Stimulated activated effector memory CD8-positive, alpha-beta T cell treated with anti-CD3 and anti-CD28 coated beads, Interleukin-12 subunit alpha, Interleukin-12 subunit beta, amount 100 ng/mL, for 72 hours (primary cell): ENCODE measurements around the gene SNAPIN.

Experiments
- ATAC-seq: fragments of 150-1000 bp; cut with Tn5 transposase; 2 replicates; pipeline ENCODE4 v1.10.0; 2021
- DNase-seq, 2 donors: peaks; one replicate each; pipeline ENCODE4 v3.0.0; 2021 to 2022; ENCODE audit warnings: low spot score in 2 of 2
- H3K27ac Mint-ChIP-seq: one replicate; pipeline ENCODE4 v1.8.0; 2022; ENCODE audit warnings: mild to moderate bottlenecking, mixed read lengths
- H3K36me3 Mint-ChIP-seq: one replicate; pipeline ENCODE4 v1.8.0; 2022; ENCODE audit warnings: mild to moderate bottlenecking, mixed read lengths
- H3K4me1 Mint-ChIP-seq: one replicate; pipeline ENCODE4 v1.8.0; 2022; ENCODE audit warnings: mixed read lengths
- H3K4me3 Mint-ChIP-seq: one replicate; pipeline ENCODE4 v1.8.0; 2022; ENCODE audit warnings: mild to moderate bottlenecking, mixed read lengths
- H3K9me3 Mint-ChIP-seq: one replicate; pipeline ENCODE4 v1.8.0; 2022; ENCODE audit warnings: mixed read lengths

Gene SNAPIN, protein sequence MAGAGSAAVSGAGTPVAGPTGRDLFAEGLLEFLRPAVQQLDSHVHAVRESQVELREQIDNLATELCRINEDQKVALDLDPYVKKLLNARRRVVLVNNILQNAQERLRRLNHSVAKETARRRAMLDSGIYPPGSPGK

DNA sequence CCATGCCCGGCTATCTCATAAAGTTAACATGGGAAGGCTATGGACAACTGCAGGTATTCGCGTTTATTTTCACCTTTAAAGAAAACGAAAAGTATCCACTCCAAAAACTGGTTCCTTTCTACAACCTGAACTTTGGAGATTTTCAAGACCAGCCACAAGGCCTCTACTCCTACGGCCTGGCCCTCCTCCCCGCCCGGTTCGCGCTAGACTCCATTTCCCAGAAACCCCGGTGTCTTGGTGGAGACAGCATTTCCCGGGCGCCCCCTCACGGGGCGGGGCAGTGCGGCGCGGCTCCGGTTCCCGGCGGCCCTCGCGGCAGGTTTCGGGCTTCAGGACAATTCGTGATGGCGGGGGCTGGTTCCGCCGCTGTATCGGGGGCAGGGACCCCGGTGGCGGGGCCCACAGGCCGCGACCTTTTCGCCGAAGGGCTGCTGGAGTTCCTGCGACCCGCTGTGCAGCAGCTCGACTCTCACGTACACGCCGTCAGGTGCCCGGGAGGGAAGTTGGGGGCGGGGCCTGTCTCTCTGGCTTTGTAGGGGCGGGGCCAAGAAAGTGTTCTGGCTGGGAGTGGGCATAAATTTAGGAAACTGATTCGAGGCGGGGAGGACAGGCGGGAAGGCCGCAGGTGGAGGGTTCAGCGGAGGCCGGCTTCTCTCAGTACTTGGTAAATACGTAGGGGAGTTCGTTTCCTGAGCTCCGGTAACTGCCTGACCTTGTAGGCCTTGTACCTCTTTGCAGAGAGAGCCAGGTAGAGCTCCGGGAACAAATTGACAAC is at the start of gene SNAPIN:
Gene SNAPIN (plus strand): TSS at position 304 of the 775 bp plus-strand sequence. CDS start 41 bp downstream, at position 345.
- Mint-ChIP-seq H3K36me3 (no peaks in the 10 kb centered on the region), H3K27ac (peak within 1 kb of the TSS; percentile 93), H3K9me3 (no peaks in the 10 kb centered on the region), H3K4me3 (peak within 1 kb of the TSS; percentile 89), H3K4me1 (peaks cover 23% of the 10 kb centered on the region)
- ATAC-seq (peak; percentile 98), DNase-seq (peak; percentile 84 to 96)

DNA sequence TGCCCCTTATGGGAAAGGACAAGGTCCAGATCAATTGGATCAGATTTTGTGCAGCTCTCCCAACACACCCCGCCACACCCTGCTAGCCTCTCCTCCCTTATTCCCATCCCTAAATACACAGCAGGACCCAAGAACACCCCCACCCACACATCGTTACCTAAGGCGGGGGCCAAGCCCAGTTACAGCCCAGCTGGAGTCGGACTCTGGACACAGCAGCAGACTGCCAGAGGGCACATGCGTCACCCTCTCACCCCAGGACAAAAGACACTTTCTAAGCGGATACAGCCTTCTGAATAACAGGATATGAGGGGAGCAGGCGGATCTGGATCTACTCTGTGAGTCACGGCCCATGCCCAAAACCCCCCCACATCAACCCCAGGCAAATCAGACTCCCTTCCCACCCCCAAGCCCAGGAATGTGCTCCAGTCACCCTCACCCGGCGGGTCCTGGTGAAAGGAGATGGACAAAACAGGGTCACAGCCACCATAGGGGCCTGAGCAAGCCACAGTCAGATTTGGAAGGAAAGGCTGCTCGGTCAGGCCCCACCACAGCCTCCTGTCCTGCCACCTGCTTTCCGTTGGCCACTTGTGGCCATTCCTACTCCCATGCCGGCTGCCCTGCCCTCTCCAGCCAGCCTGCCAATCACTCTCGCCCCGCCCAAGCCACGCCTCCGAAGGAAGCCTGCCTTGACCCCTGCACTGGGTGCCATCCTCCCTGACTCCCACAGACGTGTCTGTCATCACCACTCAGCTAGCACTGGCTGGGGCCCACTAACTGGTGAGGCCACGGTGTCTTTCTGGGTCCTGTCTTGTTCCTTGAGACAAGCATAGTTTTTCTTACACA is 49.5 kb upstream of the SNAPIN start:
- DNase-seq (no peak), ATAC-seq (peak; percentile 47)
- Mint-ChIP-seq H3K36me3 (no peaks in the 10 kb centered on the region), H3K9me3 (no peaks in the 10 kb centered on the region), H3K4me3 (no peak overlapping the region), H3K27ac (peak overlapping the region; percentile 48), H3K4me1 (peaks cover 5% of the 10 kb centered on the region)

DNA sequence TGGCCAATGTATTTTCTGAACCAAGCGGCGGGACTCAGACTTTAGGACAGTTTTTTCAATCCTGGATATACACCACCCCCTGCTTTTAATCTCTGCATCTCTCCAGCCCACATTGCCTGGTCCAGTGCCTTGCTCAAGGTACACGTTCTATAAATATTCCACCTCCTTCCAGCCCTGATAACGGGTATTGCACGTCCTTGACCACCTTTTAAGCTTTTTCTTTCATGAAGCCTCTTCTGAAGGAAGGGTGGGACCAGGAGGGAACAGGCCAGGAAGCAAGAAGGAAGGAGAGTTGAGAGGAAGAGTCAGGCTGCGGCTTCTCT is 49.0 kb upstream of the SNAPIN start:
- DNase-seq (no peak), ATAC-seq (no peak)
- Mint-ChIP-seq H3K36me3 (no peaks in the 10 kb centered on the region), H3K27ac (no peak overlapping the region), H3K9me3 (no peaks in the 10 kb centered on the region), H3K4me3 (no peak overlapping the region), H3K4me1 (peaks cover 5% of the 10 kb centered on the region)

DNA sequence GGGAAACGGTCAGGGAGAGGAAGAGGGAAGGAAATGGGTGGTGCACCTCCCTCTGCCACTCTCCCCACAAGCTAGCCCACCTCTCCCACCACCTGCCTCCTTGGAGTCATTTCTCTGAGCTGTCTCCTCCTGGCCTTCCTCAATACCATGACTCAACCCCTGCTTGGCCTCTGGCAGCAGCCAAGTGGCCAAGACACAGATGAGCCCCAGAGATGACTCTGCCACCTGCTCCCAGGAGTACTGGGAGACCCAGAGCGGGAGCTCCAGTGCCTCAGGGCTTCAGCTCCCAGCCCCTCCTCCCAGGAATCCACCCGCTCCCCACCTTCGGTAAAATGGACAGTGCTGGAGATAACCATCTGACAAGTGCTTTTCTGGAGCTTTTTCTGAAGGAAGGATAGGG is 48.2 kb upstream of the SNAPIN start:
- no peak overlapping the region for H3K27ac Mint-ChIP-seq
- ATAC-seq, result peak; percentile 43

DNA sequence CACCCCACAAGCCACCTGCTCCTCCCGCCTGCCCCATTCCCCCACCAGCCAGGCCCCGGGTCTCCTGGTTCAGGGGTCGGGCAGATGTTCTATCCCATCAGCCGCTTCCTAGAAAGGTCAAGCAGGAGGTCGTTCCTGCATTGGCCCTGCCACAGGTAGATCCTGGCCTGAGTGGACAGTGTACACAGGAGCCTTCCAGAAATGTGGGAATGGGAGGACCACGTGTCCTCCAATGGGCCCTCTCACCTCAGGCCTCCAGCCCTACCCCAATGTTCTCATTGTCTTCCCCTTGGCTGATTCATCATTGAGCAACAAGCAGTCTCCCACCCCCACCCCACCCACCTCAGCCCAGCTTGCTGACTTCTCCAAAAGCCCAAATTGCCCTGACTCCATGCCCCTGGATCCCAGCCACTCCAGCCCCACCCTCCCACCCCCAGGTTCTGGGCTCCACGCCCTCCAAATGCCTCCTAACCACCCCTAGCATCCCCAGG is 47.6 kb upstream of the SNAPIN start:
- ATAC-seq (no peak), DNase-seq (no peak)
- H3K4me3 Mint-ChIP-seq, result no peak overlapping the region
- H3K36me3 Mint-ChIP-seq, result no peaks in the 10 kb centered on the region
- peaks cover 5% of the 10 kb centered on the region for H3K4me1 Mint-ChIP-seq
- no peaks in the 10 kb centered on the region for H3K9me3 Mint-ChIP-seq
- H3K27ac Mint-ChIP-seq, result no peak overlapping the region

More for the DNA sequence above, 48.2 kb upstream of the SNAPIN start:
- H3K4me1 Mint-ChIP-seq, result peaks cover 5% of the 10 kb centered on the region
- no peaks in the 10 kb centered on the region for H3K36me3 Mint-ChIP-seq
- no peak for DNase-seq
- H3K4me3 Mint-ChIP-seq, result no peak overlapping the region
- no peaks in the 10 kb centered on the region for H3K9me3 Mint-ChIP-seq

DNA sequence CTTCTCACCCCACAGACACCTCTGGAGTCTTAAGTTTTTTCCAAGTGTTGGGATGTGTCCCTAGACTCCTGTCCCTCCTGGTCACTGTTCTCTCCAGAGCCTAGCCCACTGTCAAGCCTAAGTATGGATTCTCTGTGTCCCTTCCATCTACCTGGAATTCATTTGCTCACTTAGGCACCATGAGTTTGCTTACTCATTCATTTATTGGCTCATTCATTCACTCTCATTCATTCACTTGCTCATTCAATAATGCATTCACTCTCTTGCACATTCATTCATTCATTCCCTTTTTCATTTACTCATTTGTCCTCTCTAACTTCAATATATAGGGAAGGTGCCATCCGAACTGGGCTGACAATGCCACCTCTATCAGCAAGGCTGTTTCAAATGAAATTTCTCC is 47.1 kb upstream of the SNAPIN start:
- H3K36me3 Mint-ChIP-seq, result no peaks in the 10 kb centered on the region
- ATAC-seq (no peak), DNase-seq (no peak)
- H3K27ac Mint-ChIP-seq, result no peak overlapping the region
- H3K4me1 Mint-ChIP-seq, result peaks cover 5% of the 10 kb centered on the region
- no peaks in the 10 kb centered on the region for H3K9me3 Mint-ChIP-seq
- H3K4me3 Mint-ChIP-seq, result no peak overlapping the region

DNA sequence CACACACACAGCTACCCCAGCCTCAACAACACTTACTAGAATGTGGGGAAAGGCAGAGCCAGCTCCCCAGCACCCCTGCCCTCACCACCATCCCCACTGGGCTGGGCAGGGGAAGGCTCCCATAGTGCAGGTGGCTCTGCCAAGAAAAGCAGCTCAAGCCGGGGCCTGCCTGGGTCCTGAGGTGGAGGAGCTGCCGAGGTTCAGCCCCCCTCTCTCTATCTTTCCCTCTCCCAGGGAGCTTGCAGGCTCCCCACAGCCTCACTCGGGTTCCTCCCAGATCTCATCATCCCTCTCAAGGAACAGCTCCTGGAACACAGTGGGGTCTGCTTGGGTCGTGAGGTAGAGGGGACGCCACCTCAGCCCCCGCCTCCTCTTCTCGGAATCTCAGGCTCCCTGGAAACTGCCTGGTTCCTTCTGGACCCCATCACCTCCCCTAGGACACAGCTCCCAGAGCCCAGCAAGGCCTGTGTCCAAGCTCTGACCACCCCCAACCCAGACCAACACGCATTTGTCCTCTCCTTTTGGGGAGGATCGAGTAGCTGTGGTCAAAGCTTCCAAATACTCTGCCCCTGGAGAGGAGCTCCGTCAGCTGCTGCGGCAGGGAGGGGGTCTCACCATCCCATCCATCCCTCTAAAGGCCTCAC is 46.3 kb upstream of the SNAPIN start:
- Mint-ChIP-seq H3K4me3 (no peak overlapping the region), H3K9me3 (no peaks in the 10 kb centered on the region), H3K27ac (peak overlapping the region; percentile 68), H3K36me3 (no peaks in the 10 kb centered on the region), H3K4me1 (peaks cover 5% of the 10 kb centered on the region)
- no peak for DNase-seq
- ATAC-seq, result no peak

DNA sequence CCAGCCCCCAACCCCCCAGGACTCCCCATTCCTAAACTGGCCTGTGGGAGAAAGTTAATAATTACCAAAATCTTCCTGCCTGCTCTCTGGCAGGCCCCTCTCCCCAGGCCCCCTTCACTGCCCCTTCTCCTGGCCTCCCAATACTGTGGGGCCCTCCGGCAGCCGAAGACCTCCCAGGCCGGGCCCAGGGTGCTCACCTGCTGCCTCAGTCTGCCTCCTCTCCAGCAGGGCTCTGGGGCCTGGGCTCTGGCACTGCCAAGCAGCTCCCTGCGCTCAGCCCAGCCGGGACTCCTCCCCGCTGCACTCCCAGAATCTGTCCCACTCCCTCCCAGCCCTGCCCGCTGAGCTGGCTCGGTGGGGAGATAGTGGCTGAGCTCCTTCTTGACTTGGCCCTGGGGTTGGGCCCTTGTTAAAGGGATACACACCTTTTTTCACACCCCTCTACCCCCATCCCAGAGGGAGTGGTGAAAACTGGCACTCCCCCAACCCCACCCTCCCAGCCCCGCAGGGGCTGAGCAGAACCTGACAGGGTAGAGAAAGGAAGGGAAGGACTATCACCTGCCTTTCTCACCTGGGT is 45.7 kb upstream of the SNAPIN start, which contains the start of gene S100A16:
Gene S100A16 (minus strand): TSS at position 383 of the 577 bp plus-strand sequence. CDS start 4,986 bp downstream, outside the sequence.
- H3K27ac Mint-ChIP-seq, result peak within 1 kb of the TSS; percentile 68
- H3K9me3 Mint-ChIP-seq, result no peaks in the 10 kb centered on the region

DNA sequence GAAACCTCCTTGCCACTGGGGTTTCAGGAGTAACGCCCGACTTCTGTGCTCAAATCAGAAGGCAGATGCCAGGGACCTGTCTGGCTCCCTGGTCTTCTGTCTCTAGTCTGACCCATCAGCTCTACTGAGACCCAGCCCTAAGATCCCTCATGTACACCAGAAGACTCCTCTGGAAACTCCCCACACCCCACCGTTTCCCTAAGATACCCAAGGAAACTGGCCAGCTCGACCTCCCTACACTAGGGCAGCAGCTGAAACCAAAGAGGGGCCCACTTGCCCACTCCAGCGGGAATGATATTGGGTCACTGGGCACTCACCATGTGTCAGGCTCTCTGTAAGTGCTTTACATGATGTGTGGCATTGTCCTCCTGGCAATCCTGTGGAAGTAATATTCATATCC is 45.1 kb upstream of the SNAPIN start:
- H3K9me3 Mint-ChIP-seq, result no peaks in the 10 kb centered on the region
- ATAC-seq (no peak), DNase-seq (no peak)
- H3K36me3 Mint-ChIP-seq, result no peaks in the 10 kb centered on the region
- no peak overlapping the region for H3K4me3 Mint-ChIP-seq
- H3K4me1 Mint-ChIP-seq, result peaks cover 5% of the 10 kb centered on the region
- no peak overlapping the region for H3K27ac Mint-ChIP-seq

More for the DNA sequence above, 45.7 kb upstream of the SNAPIN start, which contains the start of gene S100A16:
- Mint-ChIP-seq H3K4me3 (no peak within 1 kb of the TSS), H3K36me3 (no peaks in the 10 kb centered on the region), H3K4me1 (peaks cover 5% of the 10 kb centered on the region)
- DNase-seq (no peak), ATAC-seq (no peak)

DNA sequence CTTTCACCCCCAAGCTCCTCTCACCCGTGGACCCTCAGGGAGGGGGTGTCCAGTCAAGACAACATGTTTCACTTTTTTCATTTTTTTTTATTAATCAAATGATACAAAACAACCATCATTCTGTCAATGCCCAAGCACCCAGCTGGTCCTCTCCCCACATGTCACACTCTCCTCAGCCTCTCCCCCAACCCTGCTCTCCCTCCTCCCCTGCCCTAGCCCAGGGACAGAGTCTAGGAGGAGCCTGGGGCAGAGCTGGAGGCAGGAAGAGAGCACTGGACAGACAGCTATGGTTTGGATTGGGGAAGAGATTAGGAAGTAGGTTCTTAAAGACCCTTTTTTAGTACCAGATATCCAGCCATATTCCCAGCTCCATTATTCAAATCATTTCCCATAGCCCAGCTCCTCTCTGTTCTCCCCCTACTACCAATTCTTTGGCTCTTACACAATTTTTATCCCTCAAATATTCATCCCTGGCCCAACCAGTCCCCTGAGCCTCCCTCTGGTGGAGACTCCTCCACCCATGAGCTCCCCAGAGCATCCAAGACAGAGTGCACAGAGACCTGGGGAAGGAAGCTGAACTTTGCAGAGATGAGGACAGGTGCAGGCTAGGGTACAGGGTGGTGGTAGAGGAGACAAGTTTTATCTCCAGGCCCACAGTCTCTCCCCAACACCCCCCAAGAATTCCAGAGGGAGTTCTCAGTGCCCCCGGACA is 44.2 kb upstream of the SNAPIN start:
- Mint-ChIP-seq H3K4me3 (no peak overlapping the region), H3K36me3 (no peaks in the 10 kb centered on the region)

DNA sequence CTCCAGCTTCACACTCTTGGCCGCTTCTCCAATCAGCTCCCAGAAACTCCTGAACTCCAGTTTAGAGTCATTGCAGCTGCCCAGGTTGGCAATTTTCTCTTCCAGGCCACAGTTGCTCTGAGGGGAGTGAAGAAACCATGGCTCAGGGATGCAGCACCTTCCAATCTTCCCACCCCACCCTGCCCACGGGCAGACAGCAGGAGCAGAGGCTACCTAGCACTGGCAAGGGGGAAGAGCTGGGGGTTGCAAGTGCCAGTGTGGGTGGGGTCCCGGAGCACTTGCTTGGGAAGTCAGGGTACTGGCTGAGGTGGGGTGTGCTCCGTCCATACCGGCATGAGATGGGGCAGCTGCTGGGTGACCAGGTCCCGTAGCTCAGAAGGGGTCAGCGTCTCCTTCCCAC is 43.6 kb upstream of the SNAPIN start:
- H3K27ac Mint-ChIP-seq, result no peak overlapping the region
- DNase-seq, result no peak
- H3K36me3 Mint-ChIP-seq, result no peaks in the 10 kb centered on the region
- no peak for ATAC-seq
- H3K4me1 Mint-ChIP-seq, result no peaks in the 10 kb centered on the region
- H3K4me3 Mint-ChIP-seq, result no peak overlapping the region
- H3K9me3 Mint-ChIP-seq, result no peaks in the 10 kb centered on the region

More for the DNA sequence above, 44.2 kb upstream of the SNAPIN start:
- DNase-seq, result no peak
- peaks cover 2% of the 10 kb centered on the region for H3K4me1 Mint-ChIP-seq
- H3K27ac Mint-ChIP-seq, result no peak overlapping the region
- no peaks in the 10 kb centered on the region for H3K9me3 Mint-ChIP-seq
- no peak for ATAC-seq

DNA sequence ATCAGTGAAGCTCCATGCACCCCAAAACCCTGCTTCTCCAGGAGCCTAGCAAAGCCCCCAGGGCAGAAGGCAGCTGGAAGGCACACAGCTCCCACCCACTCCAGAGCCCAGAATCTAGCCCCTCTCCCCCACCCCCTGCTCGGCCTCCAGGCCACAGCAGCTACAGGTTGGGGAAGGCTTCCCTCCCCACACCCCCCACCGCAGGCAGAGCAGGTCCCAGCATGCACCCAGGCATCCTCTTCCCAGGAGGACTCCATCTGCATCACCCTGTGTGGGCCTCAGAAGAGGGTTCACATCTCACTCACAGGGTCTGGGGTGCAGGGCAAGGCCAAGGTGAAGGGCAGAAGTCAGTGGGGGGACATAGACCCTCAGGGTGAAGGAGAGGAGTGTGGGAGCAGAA is 43.1 kb upstream of the SNAPIN start:
- DNase-seq, result no peak
- no peak overlapping the region for H3K27ac Mint-ChIP-seq

DNA sequence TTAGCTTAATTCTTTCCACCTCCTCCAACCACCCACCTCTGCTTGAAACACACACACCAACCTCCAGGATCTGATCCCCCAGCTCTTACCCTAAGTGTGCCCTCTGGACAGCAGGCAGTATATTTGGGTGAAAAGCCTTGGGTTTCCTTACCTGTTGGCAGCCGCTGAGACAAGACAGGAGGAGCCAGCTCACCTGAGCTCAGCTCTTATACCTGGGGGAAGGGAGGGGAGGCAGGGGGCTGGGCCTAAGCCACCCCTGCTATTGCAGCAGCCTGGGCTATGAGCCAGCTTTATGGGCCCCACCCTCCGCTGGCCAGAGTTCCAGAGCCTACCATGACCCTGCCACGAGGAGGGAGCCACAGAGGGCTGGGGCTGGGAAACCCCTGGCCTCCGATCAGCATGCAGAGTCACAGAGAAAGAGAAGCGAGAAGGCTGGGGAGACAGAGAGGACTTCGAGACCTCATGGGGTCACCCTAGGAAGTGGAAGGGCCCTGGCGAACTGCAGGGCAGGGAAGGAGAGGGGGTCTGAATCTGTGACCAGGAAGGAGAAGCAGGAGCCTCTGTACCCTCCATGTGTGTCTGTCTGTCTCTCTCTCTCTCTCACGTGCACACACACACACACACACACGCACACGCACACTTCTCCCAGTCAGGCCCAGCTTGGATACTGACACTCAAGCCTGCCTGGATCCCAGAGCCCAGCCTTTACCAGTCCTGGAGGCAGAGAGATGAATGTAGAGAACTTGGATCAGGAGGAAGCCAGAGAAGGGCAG is 42.2 kb upstream of the SNAPIN start, which contains the start of gene S100A14:
Gene S100A14 (minus strand): TSS at position 182 of the 773 bp plus-strand sequence. CDS start 467 bp downstream, outside the sequence.
- no peaks in the 10 kb centered on the region for H3K4me1 Mint-ChIP-seq
- H3K9me3 Mint-ChIP-seq, result no peaks in the 10 kb centered on the region
- ATAC-seq (no peak), DNase-seq (no peak)
- H3K4me3 Mint-ChIP-seq, result no peak within 1 kb of the TSS
- peak within 1 kb of the TSS; percentile 84 for H3K27ac Mint-ChIP-seq
- H3K36me3 Mint-ChIP-seq, result no peaks in the 10 kb centered on the region

More for the DNA sequence above, 43.1 kb upstream of the SNAPIN start:
- H3K36me3 Mint-ChIP-seq, result no peaks in the 10 kb centered on the region
- no peak for ATAC-seq
- H3K9me3 Mint-ChIP-seq, result no peaks in the 10 kb centered on the region
- H3K4me3 Mint-ChIP-seq, result no peak overlapping the region
- no peaks in the 10 kb centered on the region for H3K4me1 Mint-ChIP-seq
